Vagina (tissue), 2 donors: Measurements from ENCODE around the gene TOB1. TPM values are rescaled to one million over a fixed set of nuclear protein-coding genes. Genes with fewer than 3 reads are reported as not detected.

Experiments
- DNase-seq, 2 donors: peaks; one replicate each; pipeline ENCODE4 v3.0.0-alpha.2; 2017; ENCODE audit errors: extremely low spot score in 2 of 2
- H3K27ac ChIP-seq: fragments of 200-600 bp; sonication (generic); one replicate; pipeline ENCODE4 v1.5.1; 2019
- H3K27me3 ChIP-seq: fragments of 200-600 bp; sonication (generic); one replicate; pipeline ENCODE4 v1.5.1; 2019
- H3K36me3 ChIP-seq, 2 donors: fragments of 200-600 bp; sonication (generic); one replicate each; pipeline ENCODE4 v1.5.1; 2017 to 2019
- H3K4me1 ChIP-seq: fragments of 200-600 bp; sonication (generic); one replicate; pipeline ENCODE4 v1.5.1; 2019
- H3K4me3 ChIP-seq, 2 donors: fragments of 200-600 bp; sonication (generic); 1 replicate in 1 of 2; 2 replicates in 1 of 2; pipeline ENCODE4 v1.5.1; 2016 to 2019
- H3K9me3 ChIP-seq: fragments of 200-600 bp; sonication (generic); one replicate; pipeline ENCODE4 v1.5.1; 2019
- CTCF ChIP-seq, 3 experiments: fragments of 450-650 bp in 2 of 3; fragments of 200-600 bp in 1 of 3; sonication (generic) in 1 of 3; IDR thresholded peaks; one replicate each; pipeline ENCODE4 v1.5.1; 2017 to 2019; ENCODE audit warnings: antibody characterized with exemption in 3 of 3, mild to moderate bottlenecking in 2 of 3, moderate library complexity in 2 of 3
- POLR2A ChIP-seq, 2 donors: fragments of 450-650 bp; IDR thresholded peaks; one replicate each; pipeline ENCODE4 v1.6.1; 2017; ENCODE audit warnings: antibody characterized with exemption in 2 of 2, mild to moderate bottlenecking in 2 of 2, moderate library complexity in 2 of 2
- POLR2AphosphoS5 ChIP-seq, 2 donors: sonication (generic); formaldehyde crosslinking; IDR thresholded peaks; one replicate each; pipeline ENCODE4 v1.9.0; 2017; ENCODE audit warnings: antibody characterized with exemption in 2 of 2, mild to moderate bottlenecking in 2 of 2, low read depth in 1 of 2; ENCODE audit not compliant: insufficient read depth in 1 of 2
- intact Hi-C: fragments of 100-400 bp; cut with DNase I; formaldehyde crosslinking; loops from one replicate; pipeline ENCODE4 v1.15.1; 2023
- total RNA-seq: library from RNA; depleted of rRNA; stranded (reverse); fragments of >200 nt; gene quantifications from one replicate; pipeline ENCODE4 v1.2.3, GENCODE V29; 2016

TOB1 gene
- total RNA-seq, 1 donor from 2014 or later, result 74.4 TPM

- Histone ChIP-seq H3K9me3 (no peaks in the 10 kb centered on the region), H3K4me3 (no peak overlapping the region), H3K36me3 (no peaks in the 10 kb centered on the region), H3K4me1 (no peaks in the 10 kb centered on the region), H3K27me3 (no peaks in the 10 kb centered on the region), H3K27ac (no peak overlapping the region)
- intact Hi-C loops, result no loop called here
- DNase-seq, result no peak
- TF ChIP-seq POLR2A (IDR thresholded peaks at IDR 0.05), result no peak
- no peak for TF ChIP-seq POLR2AphosphoS5 (IDR thresholded peaks at IDR 0.05; ENCODE audit: insufficient read depth in 1 of 2, low read depth in 1 of 2)
- TF ChIP-seq CTCF (IDR thresholded peaks at IDR 0.05), result no peak
Measured at GRCh38 chr17:50824429-50824828, 41.7 kb downstream of the TOB1 start.

GRCh38 chr17:50822550-50822949 is 43.6 kb downstream of the TOB1 start:
- Histone ChIP-seq H3K4me3 (no peak overlapping the region), H3K9me3 (no peaks in the 10 kb centered on the region), H3K27ac (no peak overlapping the region), H3K27me3 (no peaks in the 10 kb centered on the region), H3K4me1 (peaks cover 1% of the 10 kb centered on the region), H3K36me3 (no peaks in the 10 kb centered on the region)
- intact Hi-C loops, result no loop called here
- TF ChIP-seq POLR2AphosphoS5 (IDR thresholded peaks at IDR 0.05; ENCODE audit: insufficient read depth in 1 of 2, low read depth in 1 of 2) (no peak), CTCF (IDR thresholded peaks at IDR 0.05) (no peak), POLR2A (IDR thresholded peaks at IDR 0.05) (no peak)
- no peak for DNase-seq

- H3K27ac ChIP-seq, result no peak overlapping the region
- no peak for TF ChIP-seq CTCF (IDR thresholded peaks at IDR 0.05)
- no peak for TF ChIP-seq POLR2A (IDR thresholded peaks at IDR 0.05)
- TF ChIP-seq POLR2AphosphoS5 (IDR thresholded peaks at IDR 0.05; ENCODE audit: insufficient read depth in 1 of 2, low read depth in 1 of 2), result no peak
Measured at GRCh38 chr17:50820651-50821050, 45.5 kb downstream of the TOB1 start.

GRCh38 chr17:50818921-50819657 is 47.1 kb downstream of the TOB1 start:
- H3K9me3 ChIP-seq, result no peaks in the 10 kb centered on the region
- H3K27ac ChIP-seq, result no peak overlapping the region
- DNase-seq, result no peak
- peaks cover 7% of the 10 kb centered on the region for H3K4me1 ChIP-seq
- no peaks in the 10 kb centered on the region for H3K36me3 ChIP-seq
- TF ChIP-seq CTCF (IDR thresholded peaks at IDR 0.05) (no peak), POLR2AphosphoS5 (IDR thresholded peaks at IDR 0.05; ENCODE audit: insufficient read depth in 1 of 2, low read depth in 1 of 2) (no peak), POLR2A (IDR thresholded peaks at IDR 0.05) (no peak)
- H3K4me3 ChIP-seq, result no peak overlapping the region
- H3K27me3 ChIP-seq, result no peaks in the 10 kb centered on the region
- intact Hi-C loops, result no loop called here

More at GRCh38 chr17:50820651-50821050, 45.5 kb downstream of the TOB1 start:
- DNase-seq, result no peak
- Histone ChIP-seq H3K9me3 (no peaks in the 10 kb centered on the region), H3K4me1 (peaks cover 7% of the 10 kb centered on the region), H3K27me3 (no peaks in the 10 kb centered on the region), H3K4me3 (no peak overlapping the region), H3K36me3 (no peaks in the 10 kb centered on the region)
- intact Hi-C loops, result no loop called here

GRCh38 chr17:50818261-50818660 is 47.9 kb downstream of the TOB1 start:
- Histone ChIP-seq H3K27ac (no peak overlapping the region), H3K4me3 (no peak overlapping the region), H3K4me1 (peaks cover 7% of the 10 kb centered on the region), H3K9me3 (no peaks in the 10 kb centered on the region), H3K27me3 (no peaks in the 10 kb centered on the region), H3K36me3 (no peaks in the 10 kb centered on the region)
- intact Hi-C loops, result no loop called here
- no peak for DNase-seq
- TF ChIP-seq POLR2A (IDR thresholded peaks at IDR 0.05) (no peak), POLR2AphosphoS5 (IDR thresholded peaks at IDR 0.05; ENCODE audit: insufficient read depth in 1 of 2, low read depth in 1 of 2) (no peak), CTCF (IDR thresholded peaks at IDR 0.05) (no peak)
